NCI-H748 (cell line): ENCODE measurements around the gene SCYGR3.
"Not testable (repeated sequence)": the region's sequence is repeated elsewhere in the genome, so short reads cannot be mapped to it uniquely, and the experiment has no call there.

ENCODE experiments used
- DNase-seq: peaks from one replicate; lab custom pipeline; 2025; ENCODE audit not compliant: unreplicated experiment; lab: John Stamatoyannopoulos, UW

The SCYGR3 gene

GRCh38 chr2:227614246-227614645 is 394 bp downstream of the SCYGR3 start:
- DNase-seq = peak; percentile 8

- peak; percentile 50 for DNase-seq
Observed at GRCh38 chr2:227613272-227613660, 1.4 kb downstream of the SCYGR3 start.

- DNase-seq = peak; percentile 90
Observed at GRCh38 chr2:227612546-227613271, 1.9 kb downstream of the SCYGR3 start.

- DNase-seq = peak; percentile 6
Observed at GRCh38 chr2:227610123-227610522, 4.5 kb downstream of the SCYGR3 start.

- peak; percentile 55 for DNase-seq
Observed at GRCh38 chr2:227608561-227609338, 5.9 kb downstream of the SCYGR3 start.

GRCh38 chr2:227607941-227608340 is 6.7 kb downstream of the SCYGR3 start:
- DNase-seq = no peak

- DNase-seq = no peak
Observed at GRCh38 chr2:227606476-227606875, 8.2 kb downstream of the SCYGR3 start.

GRCh38 chr2:227602358-227602757 is 12.3 kb downstream of the SCYGR3 start:
- DNase-seq = no peak

GRCh38 chr2:227598835-227599503 is 15.7 kb downstream of the SCYGR3 start, which contains the start of gene SCYGR2:
SCYGR2 (plus strand) TSS chr2:227598893; CDS start chr2:227598893, 0 bp downstream.
- DNase-seq = not testable (repeated sequence)

- no peak for DNase-seq
Observed at GRCh38 chr2:227597998-227598397, 16.6 kb downstream of the SCYGR3 start.

GRCh38 chr2:227597036-227597435 is 17.6 kb downstream of the SCYGR3 start:
- DNase-seq = no peak

- DNase-seq = no peak
Observed at GRCh38 chr2:227595797-227596196, 18.8 kb downstream of the SCYGR3 start.

- DNase-seq = no peak
Observed at GRCh38 chr2:227592694-227593387, 21.8 kb downstream of the SCYGR3 start.

GRCh38 chr2:227582369-227582768 is 32.3 kb downstream of the SCYGR3 start:
- DNase-seq = no peak

- no peak for DNase-seq
Observed at GRCh38 chr2:227579791-227580190, 34.8 kb downstream of the SCYGR3 start.

GRCh38 chr2:227578642-227579041 is 36.0 kb downstream of the SCYGR3 start:
- no peak for DNase-seq

- DNase-seq = peak; percentile 13
Observed at GRCh38 chr2:227577555-227577954, 37.1 kb downstream of the SCYGR3 start.

- DNase-seq = no peak
Observed at GRCh38 chr2:227576812-227577211, 37.8 kb downstream of the SCYGR3 start.

- no peak for DNase-seq
Observed at GRCh38 chr2:227576110-227576509, 38.5 kb downstream of the SCYGR3 start.

- DNase-seq = no peak
Observed at GRCh38 chr2:227570615-227571014, 44.0 kb downstream of the SCYGR3 start.

- DNase-seq = no peak
Observed at GRCh38 chr2:227568852-227569169, 45.8 kb downstream of the SCYGR3 start.
